D721Med (cell line): ENCODE data around the gene METTL15.

Experiments used
- DNase-seq: peaks from one replicate; pipeline ENCODE4 v3.0.0; 2011; ENCODE audit warnings: low spot score; ENCODE audit not compliant: insufficient read length
- FAIRE-seq: peaks from 2 replicates; lab custom pipeline; 2011; peaks lifted over from hg19 to GRCh38; lab: Jason Lieb, UNC
- CTCF ChIP-seq: IDR thresholded peaks from 2 replicates; pipeline ENCODE4 v1.5.1; 2012; ENCODE audit warnings: mild to moderate bottlenecking, control low read depth; ENCODE audit not compliant: insufficient read depth; ENCODE audit errors: missing control alignments

Gene METTL15

GRCh38 chr11:28104425-28104824, 3.8 kb upstream of the METTL15 start:
- TF ChIP-seq CTCF = no peak
- FAIRE-seq = no peak
- no peak for DNase-seq

GRCh38 chr11:28104984-28105383, 3.2 kb upstream of the METTL15 start:
- TF ChIP-seq CTCF = no peak
- no peak for DNase-seq
- no peak for FAIRE-seq

GRCh38 chr11:28105869-28106268, 2.3 kb upstream of the METTL15 start:
- no peak for DNase-seq
- FAIRE-seq = no peak
- TF ChIP-seq CTCF = no peak

GRCh38 chr11:28106353-28107043, 1.7 kb upstream of the METTL15 start:
- TF ChIP-seq CTCF = no peak
- FAIRE-seq = no peak
- DNase-seq = no peak

GRCh38 chr11:28107191-28107749, 918 bp upstream of the METTL15 start:
- no peak for DNase-seq
- FAIRE-seq = no peak
- no peak for TF ChIP-seq CTCF

- TF ChIP-seq CTCF = no peak
- FAIRE-seq = no peak
These were observed 770 bp downstream of the METTL15 start for GRCh38 chr11:28108958-28109357.

More at GRCh38 chr11:28108958-28109357, 770 bp downstream of the METTL15 start:
- DNase-seq = no peak
